PC-3 (cell line): Measurements from ENCODE around the gene BCR. TPM values are rescaled to one million over a fixed set of nuclear protein-coding genes. Genes with fewer than 3 reads are reported as not detected.

Experiments used
- ATAC-seq: fragments of 200-7000 bp; cut with Tn5 transposase; 2 replicates; pipeline ENCODE4 v1.9.1; 2020; ENCODE audit warnings: mild to moderate bottlenecking, moderate library complexity
- BruUV-seq: library from RNA; stranded (reverse); fragments of 400-500 nt; replicated peaks from 2 replicates; lab custom pipeline; 2021; lab: Mats Ljungman, UMichigan
- CTCF ChIA-PET: fragments of 300-600 bp; sonication (Branson Sonifier 250); formaldehyde crosslinking; loops from one replicate; lab custom pipeline; 2022; ENCODE audit warnings: antibody characterized with exemption; lab: Charles Lee
- POLR2A ChIA-PET: fragments of 300-600 bp; sonication (Branson Sonifier 250); formaldehyde crosslinking; loops from one replicate; lab custom pipeline; 2022; ENCODE audit warnings: antibody characterized with exemption; ENCODE audit not compliant: unreplicated experiment; lab: Charles Lee
- DNase-seq: peaks from one replicate; pipeline ENCODE4 v3.0.0-alpha.2; 2015
- H2AFZ ChIP-seq: fragments of 300-600 bp; sonication (generic); 2 replicates; pipeline ENCODE4 v1.6.0; 2016; ENCODE audit warnings: antibody characterized with exemption, low read length
- H3F3A ChIP-seq: fragments of 300-600 bp; sonication (generic); one replicate; pipeline ENCODE4 v1.6.0; 2017; ENCODE audit warnings: antibody characterized with exemption, low read length, control low read depth, mild to moderate bottlenecking; ENCODE audit not compliant: unreplicated experiment
- H3K27ac ChIP-seq: fragments of 300-600 bp; sonication (generic); 2 replicates; pipeline ENCODE4 v1.5.1; 2016; ENCODE audit warnings: mild to moderate bottlenecking, low read length
- H3K27me3 ChIP-seq: fragments of 300-600 bp; sonication (generic); 2 replicates; pipeline ENCODE4 v1.6.1; 2016; ENCODE audit warnings: low read length, mixed read lengths
- H3K36me3 ChIP-seq: fragments of 300-600 bp; sonication (generic); 2 replicates; pipeline ENCODE4 v1.6.1; 2016; ENCODE audit warnings: low read depth, mixed run types, low read length, mixed read lengths
- H3K4me1 ChIP-seq: fragments of 300-600 bp; sonication (generic); 2 replicates; pipeline ENCODE4 v1.5.1; 2016; ENCODE audit warnings: low read length; ENCODE audit not compliant: insufficient read depth
- H3K4me2 ChIP-seq: fragments of 300-600 bp; sonication (generic); 2 replicates; pipeline ENCODE4 v1.6.0; 2016; ENCODE audit warnings: low read length
- H3K4me3 ChIP-seq: fragments of 300-600 bp; sonication (generic); 2 replicates; pipeline ENCODE4 v1.5.1; 2016; ENCODE audit warnings: mild to moderate bottlenecking, low read length, mixed read lengths
- H3K79me2 ChIP-seq: fragments of 300-600 bp; sonication (generic); 2 replicates; pipeline ENCODE4 v1.6.1; 2017; ENCODE audit warnings: low read length, mixed read lengths
- H3K9ac ChIP-seq: fragments of 300-600 bp; sonication (generic); 2 replicates; pipeline ENCODE4 v1.6.0; 2016; ENCODE audit warnings: mild to moderate bottlenecking, low read length
- H3K9me2 ChIP-seq: fragments of 300-600 bp; sonication (generic); replicated peaks from 2 replicates; pipeline ENCODE4 v1.6.1; 2016; ENCODE audit warnings: mixed run types, low read length, mixed read lengths
- H3K9me3 ChIP-seq: fragments of 300-600 bp; sonication (generic); 2 replicates; pipeline ENCODE4 v1.6.1; 2016; ENCODE audit warnings: low read length, mixed read lengths
- H4K20me1 ChIP-seq: fragments of 300-600 bp; sonication (generic); 2 replicates; pipeline ENCODE4 v1.6.1; 2016; ENCODE audit warnings: low read length, mixed read lengths
- EZH2 ChIP-seq: fragments of 300-600 bp; sonication (generic); IDR thresholded peaks from one replicate; pipeline ENCODE4 v1.6.1; 2017; ENCODE audit warnings: antibody characterized with exemption, mild to moderate bottlenecking, low read length; ENCODE audit not compliant: unreplicated experiment
- EZH2phosphoT487 ChIP-seq: fragments of 300-600 bp; sonication (generic); IDR thresholded peaks from 2 replicates; pipeline ENCODE4 v1.6.1; 2018; ENCODE audit warnings: mild to moderate bottlenecking, antibody characterized with exemption, low read length, borderline replicate concordance
- intact Hi-C: fragments of 100-400 bp; cut with micrococcal nuclease; formaldehyde crosslinking; loops from 2 replicates; pipeline ENCODE4 v1.9.0; 2023
- total RNA-seq: library from RNA; depleted of rRNA; stranded (reverse); fragments of >200 nt; gene quantifications from 2 replicates; pipeline ENCODE4 v1.2.3, GENCODE V29; 2014
- TF ChIP-seq, protein P1 (sequence below): fragments of 300-600 bp; sonication (generic); conservative IDR thresholded peaks from 2 replicates; pipeline ENCODE4 v1.5.1; 2017; ENCODE audit warnings: antibody characterized with exemption, low read depth, mild to moderate bottlenecking, low read length

Gene BCR
- total RNA-seq, 1 experiment from 2014 or later, result 36.8 TPM

DNA sequence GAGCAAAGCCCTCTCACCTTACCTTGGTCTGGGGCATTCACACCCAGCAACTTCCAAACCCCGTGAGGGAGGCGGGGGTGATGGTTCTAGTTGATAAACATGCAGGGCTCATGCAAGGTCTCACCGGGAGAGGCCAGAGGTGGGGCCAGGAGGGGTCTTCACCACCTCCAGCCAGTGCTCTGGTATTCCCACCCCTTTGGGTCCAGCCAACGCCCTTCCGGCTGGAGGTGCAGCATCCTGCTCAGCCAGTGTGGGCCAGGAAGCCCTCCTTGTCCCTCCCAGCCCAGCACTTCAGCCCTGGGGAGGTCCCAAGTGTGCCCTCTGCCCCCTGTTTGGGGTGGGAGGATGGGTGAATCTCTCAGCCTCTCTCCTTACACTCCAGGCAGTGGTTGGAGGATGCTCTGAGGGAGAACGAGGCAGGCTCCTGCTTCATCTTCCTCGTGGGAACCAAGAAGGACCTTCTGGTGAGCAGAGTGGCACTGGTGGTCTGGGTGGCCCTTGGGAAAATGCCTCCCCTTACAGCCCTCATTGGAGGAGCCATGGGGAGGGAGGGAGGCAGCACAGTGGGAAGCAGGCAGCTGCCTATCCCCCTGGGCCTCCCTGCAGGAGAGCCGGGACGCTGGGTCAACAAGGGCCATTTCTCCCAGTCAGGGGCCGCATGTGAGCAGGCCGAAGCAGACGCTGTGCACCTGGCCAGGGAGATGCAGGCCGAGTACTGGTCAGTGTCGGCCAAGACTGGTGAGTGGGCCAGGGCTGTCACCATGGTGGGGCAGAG lies 21.6 kb upstream of the BCR start:
- no peaks in the 10 kb centered on the region for H3K9me3 ChIP-seq
- H3K4me3 ChIP-seq, result no peak overlapping the region
- no peaks in the 10 kb centered on the region for H3K9me2 ChIP-seq
- H4K20me1 ChIP-seq, result no peaks in the 10 kb centered on the region
- BruUV-seq, result no TSS peak
- no peaks in the 10 kb centered on the region for H3F3A ChIP-seq
- ChIA-PET POLR2A (no interaction called here), CTCF (no interaction called here)
- no peaks in the 10 kb centered on the region for H3K36me3 ChIP-seq
- DNase-seq (no peak), ATAC-seq (no peak)
- TF ChIP-seq EZH2, result no peak
- TF ChIP-seq, protein P1, sequence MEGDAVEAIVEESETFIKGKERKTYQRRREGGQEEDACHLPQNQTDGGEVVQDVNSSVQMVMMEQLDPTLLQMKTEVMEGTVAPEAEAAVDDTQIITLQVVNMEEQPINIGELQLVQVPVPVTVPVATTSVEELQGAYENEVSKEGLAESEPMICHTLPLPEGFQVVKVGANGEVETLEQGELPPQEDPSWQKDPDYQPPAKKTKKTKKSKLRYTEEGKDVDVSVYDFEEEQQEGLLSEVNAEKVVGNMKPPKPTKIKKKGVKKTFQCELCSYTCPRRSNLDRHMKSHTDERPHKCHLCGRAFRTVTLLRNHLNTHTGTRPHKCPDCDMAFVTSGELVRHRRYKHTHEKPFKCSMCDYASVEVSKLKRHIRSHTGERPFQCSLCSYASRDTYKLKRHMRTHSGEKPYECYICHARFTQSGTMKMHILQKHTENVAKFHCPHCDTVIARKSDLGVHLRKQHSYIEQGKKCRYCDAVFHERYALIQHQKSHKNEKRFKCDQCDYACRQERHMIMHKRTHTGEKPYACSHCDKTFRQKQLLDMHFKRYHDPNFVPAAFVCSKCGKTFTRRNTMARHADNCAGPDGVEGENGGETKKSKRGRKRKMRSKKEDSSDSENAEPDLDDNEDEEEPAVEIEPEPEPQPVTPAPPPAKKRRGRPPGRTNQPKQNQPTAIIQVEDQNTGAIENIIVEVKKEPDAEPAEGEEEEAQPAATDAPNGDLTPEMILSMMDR, result no peak
- TF ChIP-seq EZH2phosphoT487, result no peak
- no peak overlapping the region for H3K27ac ChIP-seq
- no peak overlapping the region for H3K9ac ChIP-seq
- no peaks in the 10 kb centered on the region for H3K4me1 ChIP-seq
- H2AFZ ChIP-seq, result no peak overlapping the region
- intact Hi-C loops, result no loop called here
- no peaks in the 10 kb centered on the region for H3K27me3 ChIP-seq
- no peaks in the 10 kb centered on the region for H3K79me2 ChIP-seq
- no peak overlapping the region for H3K4me2 ChIP-seq

DNA sequence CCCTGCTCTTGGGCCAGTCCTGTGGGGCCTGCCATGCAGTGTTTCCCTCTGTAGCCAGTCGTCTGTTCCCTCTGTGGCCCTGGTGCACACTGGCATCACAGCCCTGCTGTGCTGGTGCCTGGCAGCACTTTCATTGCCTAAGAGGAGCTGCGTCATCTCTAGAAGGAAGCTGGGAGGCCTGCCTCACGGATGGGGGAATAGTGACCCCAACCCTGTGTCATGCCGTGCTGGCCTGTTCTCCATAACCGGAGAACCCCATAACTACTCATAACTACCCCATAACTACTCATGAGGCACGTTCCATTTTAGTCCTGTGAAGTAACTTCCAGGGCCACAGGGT lies 21.0 kb upstream of the BCR start:
- Histone ChIP-seq H3K79me2 (no peaks in the 10 kb centered on the region), H3F3A (no peaks in the 10 kb centered on the region), H3K9ac (no peak overlapping the region), H3K4me1 (no peaks in the 10 kb centered on the region), H3K9me3 (no peaks in the 10 kb centered on the region), H3K4me2 (no peak overlapping the region), H3K27me3 (no peaks in the 10 kb centered on the region), H3K36me3 (no peaks in the 10 kb centered on the region), H3K4me3 (no peak overlapping the region), H4K20me1 (no peaks in the 10 kb centered on the region), H3K27ac (no peak overlapping the region), H3K9me2 (no peaks in the 10 kb centered on the region), H2AFZ (no peak overlapping the region)
- BruUV-seq, result no TSS peak
- intact Hi-C loops, result no loop called here
- POLR2A ChIA-PET, result no interaction called here
- no peak for ATAC-seq
- DNase-seq, result no peak
- CTCF ChIA-PET, result no interaction called here
- TF ChIP-seq EZH2 (no peak), EZH2phosphoT487 (no peak)
- TF ChIP-seq, protein P1, result no peak

DNA sequence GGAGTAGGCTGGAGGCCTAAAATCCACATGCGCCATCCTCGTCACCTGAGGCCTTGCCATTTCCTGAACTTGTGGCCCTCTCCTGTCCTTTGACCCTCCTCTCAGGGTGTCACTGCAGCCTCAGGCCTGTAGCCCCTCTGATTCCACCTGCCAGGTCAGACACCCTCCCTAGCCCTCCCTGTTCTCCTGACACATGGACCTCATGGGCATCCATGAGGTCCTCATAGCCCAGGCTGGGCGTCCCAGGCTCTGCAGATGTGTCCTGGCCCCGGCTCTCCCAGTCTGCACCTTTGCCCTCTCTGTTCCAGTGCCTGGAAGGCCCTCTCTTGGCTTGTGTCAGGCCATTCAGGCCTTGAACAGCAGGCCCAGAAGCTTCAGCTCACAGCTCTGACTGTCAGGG lies 19.3 kb upstream of the BCR start:
- ATAC-seq (no peak), DNase-seq (no peak)
- no peaks in the 10 kb centered on the region for H3K79me2 ChIP-seq
- no peak overlapping the region for H3K9ac ChIP-seq
- no peak overlapping the region for H2AFZ ChIP-seq
- H3K4me3 ChIP-seq, result no peak overlapping the region
- H3K27me3 ChIP-seq, result no peaks in the 10 kb centered on the region
- H3K4me1 ChIP-seq, result no peaks in the 10 kb centered on the region
- H3K36me3 ChIP-seq, result no peaks in the 10 kb centered on the region
- H3K4me2 ChIP-seq, result no peak overlapping the region
- intact Hi-C loops, result no loop called here
- ChIA-PET CTCF (no interaction called here), POLR2A (no interaction called here)
- no peaks in the 10 kb centered on the region for H3F3A ChIP-seq
- no peak overlapping the region for H3K27ac ChIP-seq
- no peaks in the 10 kb centered on the region for H3K9me2 ChIP-seq
- H4K20me1 ChIP-seq, result no peaks in the 10 kb centered on the region
- no peaks in the 10 kb centered on the region for H3K9me3 ChIP-seq
- TF ChIP-seq EZH2, result no peak
- TF ChIP-seq, protein P1, result no peak
- TF ChIP-seq EZH2phosphoT487, result no peak
- BruUV-seq, result no TSS peak
